Measurements from ENCODE around the gene RPS27L.

RPS27L gene
- total RNA-seq = 28.9 to 73.4 (median 45.4) reads per million in 9 experiments

GRCh38 chr15:63157118-63157843 lies at the start of gene RPS27L:
RPS27L (minus strand) TSS chr15:63157477; CDS start chr15:63157405, 72 bp downstream.
- ATAC-seq (replicated peaks) (peak; percentile 95), DNase-seq (peak; percentile 79 to 82 (median 80))
- Mint-ChIP-seq H3K4me1 (ENCODE audit: low read depth in 2 of 2) (peaks cover 7 to 17% of the 10 kb centered on the region in 2 donors), H3K36me3 (ENCODE audit: insufficient read depth) (peaks cover 18% of the 10 kb centered on the region), H3K9me3 (no peaks in the 10 kb centered on the region), H3K27ac (peak within 1 kb of the TSS; percentile 94 to 95), H3K27me3 (no peaks in the 10 kb centered on the region), H3K4me3 (peak within 1 kb of the TSS; percentile 96 to 98)

- DNase-seq = no peak
- peaks cover 58 to 85% of the 10 kb centered on the region in 2 donors for H3K4me1 Mint-ChIP-seq (ENCODE audit: low read depth in 2 of 2)
These were observed 48.8 kb upstream of the RPS27L start for GRCh38 chr15:63206079-63206478.

DNA sequence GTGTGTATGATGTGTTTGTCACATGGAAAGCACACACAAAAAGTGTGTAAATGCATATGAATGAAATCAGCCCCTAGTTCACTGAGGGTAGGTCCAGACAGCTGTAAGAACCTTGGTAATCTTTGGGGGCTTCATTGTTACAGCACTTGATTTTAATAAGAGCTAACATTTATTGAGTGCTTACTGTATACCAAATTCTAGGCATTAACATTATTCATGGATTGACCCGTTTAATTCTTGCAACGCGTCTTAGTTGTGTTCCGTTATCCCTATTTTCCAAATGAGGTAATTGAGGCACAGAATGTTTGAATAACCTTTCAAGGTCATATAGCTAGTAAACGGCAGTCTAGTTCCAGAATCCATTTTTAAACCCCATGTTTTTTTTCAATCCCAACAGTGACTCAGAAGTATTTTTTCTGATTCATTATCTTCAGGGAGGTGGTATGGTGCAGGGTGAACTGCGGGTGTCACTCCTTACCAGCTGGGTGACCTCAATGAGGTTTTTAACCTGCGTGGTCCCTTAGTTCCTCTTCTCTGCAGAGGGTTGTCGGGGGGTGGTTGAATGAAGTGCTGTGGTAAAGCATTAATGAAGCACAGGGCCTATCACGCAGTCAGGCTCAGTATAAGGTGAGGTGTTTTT lies 46.3 kb upstream of the RPS27L start:
- H3K4me3 Mint-ChIP-seq = peak overlapping the region; percentile 47 to 64
- peak; percentile 99 for ATAC-seq (replicated peaks)
- peaks cover 41% of the 10 kb centered on the region for H3K36me3 Mint-ChIP-seq (ENCODE audit: insufficient read depth)
- no peaks in the 10 kb centered on the region for H3K9me3 Mint-ChIP-seq
- peak; percentile 56 to 59 (median 58) for DNase-seq
- H3K4me1 Mint-ChIP-seq (ENCODE audit: low read depth in 2 of 2) = peaks cover 63 to 88% of the 10 kb centered on the region in 2 donors
- peak overlapping the region in 1 of 2 donors; percentile 60 for H3K27ac Mint-ChIP-seq
- no peaks in the 10 kb centered on the region for H3K27me3 Mint-ChIP-seq

More at GRCh38 chr15:63206079-63206478, 48.8 kb upstream of the RPS27L start:
- H3K9me3 Mint-ChIP-seq = no peaks in the 10 kb centered on the region
- no peaks in the 10 kb centered on the region for H3K27me3 Mint-ChIP-seq
- peak overlapping the region in 1 of 2 donors; percentile 3 for H3K4me3 Mint-ChIP-seq
- H3K36me3 Mint-ChIP-seq (ENCODE audit: insufficient read depth) = peaks cover 54% of the 10 kb centered on the region
- peak overlapping the region in 1 of 2 donors; percentile 89 for H3K27ac Mint-ChIP-seq
- ATAC-seq (replicated peaks) = no peak

DNA sequence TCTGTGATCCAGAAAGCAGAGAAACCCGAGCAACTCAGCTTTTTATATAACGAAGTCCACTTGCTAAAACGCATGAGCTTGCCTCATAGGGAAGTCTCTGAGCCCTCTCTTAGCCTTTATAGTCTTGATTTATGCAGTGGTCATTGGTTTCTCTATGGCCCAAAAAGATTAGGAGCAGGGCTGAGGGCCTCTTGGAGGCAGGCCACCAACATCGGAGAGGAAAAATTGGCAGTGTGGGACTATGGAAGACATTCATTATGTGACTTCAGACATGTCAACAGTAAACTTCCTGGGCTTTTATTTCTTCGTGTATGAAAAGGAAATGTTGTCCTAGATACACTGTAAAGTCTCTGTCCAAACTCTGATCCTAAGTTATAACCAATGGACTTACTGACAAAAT lies 45.6 kb upstream of the RPS27L start:
- peak overlapping the region; percentile 37 to 44 for H3K27ac Mint-ChIP-seq
- peaks cover 43% of the 10 kb centered on the region for H3K36me3 Mint-ChIP-seq (ENCODE audit: insufficient read depth)
- DNase-seq (no peak), ATAC-seq (replicated peaks) (no peak)
- no peaks in the 10 kb centered on the region for H3K9me3 Mint-ChIP-seq
- no peaks in the 10 kb centered on the region for H3K27me3 Mint-ChIP-seq
- peaks cover 63 to 87% of the 10 kb centered on the region in 2 donors for H3K4me1 Mint-ChIP-seq (ENCODE audit: low read depth in 2 of 2)
- peak overlapping the region; percentile 47 to 61 for H3K4me3 Mint-ChIP-seq

GRCh38 chr15:63200464-63201249 lies 43.4 kb upstream of the RPS27L start:
- Mint-ChIP-seq H3K27me3 (no peaks in the 10 kb centered on the region), H3K9me3 (no peaks in the 10 kb centered on the region), H3K4me1 (ENCODE audit: low read depth in 2 of 2) (peaks cover 62 to 84% of the 10 kb centered on the region in 2 donors), H3K36me3 (ENCODE audit: insufficient read depth) (peaks cover 46% of the 10 kb centered on the region), H3K4me3 (peak overlapping the region; percentile 66 to 71), H3K27ac (peak overlapping the region; percentile 65 to 81)
- no peak for DNase-seq
- ATAC-seq (replicated peaks) = no peak

GRCh38 chr15:63198371-63199250 lies 41.3 kb upstream of the RPS27L start:
- no peaks in the 10 kb centered on the region for H3K27me3 Mint-ChIP-seq
- peaks cover 42% of the 10 kb centered on the region for H3K36me3 Mint-ChIP-seq (ENCODE audit: insufficient read depth)
- H3K27ac Mint-ChIP-seq = peak overlapping the region in 1 of 2 donors; percentile 79
- no peak for ATAC-seq (replicated peaks)
- H3K4me3 Mint-ChIP-seq = peak overlapping the region in 1 of 2 donors; percentile 15
- DNase-seq = no peak
- H3K9me3 Mint-ChIP-seq = no peaks in the 10 kb centered on the region
- H3K4me1 Mint-ChIP-seq (ENCODE audit: low read depth in 2 of 2) = peaks cover 66 to 85% of the 10 kb centered on the region in 2 donors

DNA sequence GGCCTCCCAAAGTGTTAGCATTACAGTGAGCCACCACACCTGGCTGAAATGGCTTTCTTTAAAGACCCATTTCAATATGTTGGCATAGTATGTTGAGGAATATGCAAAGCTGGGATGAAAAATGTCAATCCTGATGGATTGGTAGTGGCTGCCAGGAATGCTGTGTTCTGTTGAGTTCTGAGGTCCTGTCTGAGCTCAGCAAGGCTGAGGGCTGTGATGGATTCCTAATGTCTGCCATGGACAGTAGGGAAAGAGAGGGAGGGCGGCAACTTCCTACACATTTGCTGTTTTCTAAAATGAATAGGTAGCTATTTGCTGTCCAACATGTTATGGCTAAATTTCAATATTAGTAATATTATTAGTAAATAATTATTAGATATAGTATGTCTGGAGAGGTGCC lies 40.3 kb upstream of the RPS27L start:
- Mint-ChIP-seq H3K27me3 (no peaks in the 10 kb centered on the region), H3K27ac (peak overlapping the region in 1 of 2 donors; percentile 79), H3K36me3 (ENCODE audit: insufficient read depth) (peaks cover 46% of the 10 kb centered on the region), H3K9me3 (no peaks in the 10 kb centered on the region), H3K4me1 (ENCODE audit: low read depth in 2 of 2) (peaks cover 64 to 78% of the 10 kb centered on the region in 2 donors), H3K4me3 (peak overlapping the region; percentile 50 to 98)
- DNase-seq (no peak), ATAC-seq (replicated peaks) (no peak)

- Mint-ChIP-seq H3K4me3 (peak overlapping the region in 1 of 2 donors; percentile 98), H3K36me3 (ENCODE audit: insufficient read depth) (peaks cover 43% of the 10 kb centered on the region), H3K27ac (peak overlapping the region in 1 of 2 donors; percentile 97)
These were observed 39.6 kb upstream of the RPS27L start for GRCh38 chr15:63196842-63197241.

GRCh38 chr15:63195569-63196015 lies 38.3 kb upstream of the RPS27L start:
- Mint-ChIP-seq H3K27me3 (no peaks in the 10 kb centered on the region), H3K4me1 (ENCODE audit: low read depth in 2 of 2) (peaks cover 66 to 80% of the 10 kb centered on the region in 2 donors), H3K4me3 (peak overlapping the region; percentile 69 to 98), H3K36me3 (ENCODE audit: insufficient read depth) (peaks cover 41% of the 10 kb centered on the region), H3K9me3 (no peaks in the 10 kb centered on the region), H3K27ac (peak overlapping the region; percentile 91 to 97)
- ATAC-seq (replicated peaks) (no peak), DNase-seq (no peak)

More at GRCh38 chr15:63196842-63197241, 39.6 kb upstream of the RPS27L start:
- Mint-ChIP-seq H3K4me1 (ENCODE audit: low read depth in 2 of 2) (peaks cover 66 to 79% of the 10 kb centered on the region in 2 donors), H3K9me3 (no peaks in the 10 kb centered on the region), H3K27me3 (no peaks in the 10 kb centered on the region)
- DNase-seq = no peak
- no peak for ATAC-seq (replicated peaks)

GRCh38 chr15:63194880-63195568 lies 37.7 kb upstream of the RPS27L start:
- DNase-seq = no peak
- H3K36me3 Mint-ChIP-seq (ENCODE audit: insufficient read depth) = peaks cover 42% of the 10 kb centered on the region
- H3K4me3 Mint-ChIP-seq = peak overlapping the region; percentile 69 to 98
- peaks cover 67 to 80% of the 10 kb centered on the region in 2 donors for H3K4me1 Mint-ChIP-seq (ENCODE audit: low read depth in 2 of 2)
- H3K9me3 Mint-ChIP-seq = no peaks in the 10 kb centered on the region
- no peaks in the 10 kb centered on the region for H3K27me3 Mint-ChIP-seq
- H3K27ac Mint-ChIP-seq = peak overlapping the region; percentile 91 to 97
- ATAC-seq (replicated peaks) = no peak

DNA sequence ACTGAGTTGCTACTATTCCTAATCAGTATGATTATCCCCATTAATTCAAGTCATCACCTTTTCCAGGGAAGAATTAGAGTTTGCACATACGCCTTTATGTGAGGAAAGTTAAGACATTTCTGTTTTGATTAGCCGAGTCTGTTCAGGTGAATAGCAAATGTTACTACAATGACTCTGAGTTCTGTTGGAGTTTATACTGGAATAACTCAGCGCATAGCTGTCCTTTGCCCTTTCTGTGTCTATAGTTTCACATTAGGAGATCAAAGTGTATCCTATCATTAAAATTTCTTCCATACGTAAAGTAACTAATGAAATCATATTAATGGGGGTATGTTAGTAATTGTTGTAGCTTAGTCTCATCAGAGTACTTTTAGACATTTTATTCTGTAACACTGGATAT lies 37.0 kb upstream of the RPS27L start:
- H3K36me3 Mint-ChIP-seq (ENCODE audit: insufficient read depth) = peaks cover 41% of the 10 kb centered on the region
- peak overlapping the region; percentile 90 to 98 for H3K4me3 Mint-ChIP-seq
- DNase-seq = no peak
- peak overlapping the region; percentile 89 to 97 for H3K27ac Mint-ChIP-seq
- ATAC-seq (replicated peaks) = no peak
- peaks cover 66 to 77% of the 10 kb centered on the region in 2 donors for H3K4me1 Mint-ChIP-seq (ENCODE audit: low read depth in 2 of 2)
- H3K9me3 Mint-ChIP-seq = no peaks in the 10 kb centered on the region
- no peaks in the 10 kb centered on the region for H3K27me3 Mint-ChIP-seq
